Small intestine (tissue), 7 donors: Measurements from ENCODE around the gene SAMD11. TPM values are rescaled to one million over a fixed set of nuclear protein-coding genes. Genes with fewer than 3 reads are reported as not detected.

ENCODE experiments used
- DNase-seq, 2 donors: peaks; one replicate each; pipeline versions ENCODE4 v3.0.0 to v3.0.0-alpha.2; 2013
- FAIRE-seq: peaks from 2 replicates; lab custom pipeline; 2012; peaks lifted over from hg19 to GRCh38; lab: Jason Lieb, UNC
- H3K27ac ChIP-seq, 3 donors: one replicate each; pipeline ENCODE4 v1.5.1; 2013; ENCODE audit warnings: low read length in 2 of 3, mild to moderate bottlenecking in 2 of 3, control low read depth in 1 of 3, inconsistent platforms in 1 of 3, low read depth in 1 of 3, moderate library complexity in 1 of 3
- H3K27me3 ChIP-seq, 3 donors: one replicate each; pipeline ENCODE4 v1.6.1; 2013; ENCODE audit warnings: low read length in 3 of 3, inconsistent platforms in 1 of 3; ENCODE audit not compliant: control insufficient read depth in 3 of 3, insufficient read depth in 3 of 3
- H3K36me3 ChIP-seq, 3 donors: one replicate each; pipeline ENCODE4 v1.6.1; 2013; ENCODE audit warnings: low read length in 3 of 3, inconsistent platforms in 1 of 3, low read depth in 1 of 3, mild to moderate bottlenecking in 1 of 3, moderate library complexity in 1 of 3; ENCODE audit not compliant: control insufficient read depth in 3 of 3, insufficient read depth in 2 of 3
- H3K4me1 ChIP-seq, 3 donors: one replicate each; pipeline ENCODE4 v1.6.1; 2013; ENCODE audit warnings: low read length in 2 of 3, inconsistent platforms in 1 of 3, low read depth in 1 of 3, mild to moderate bottlenecking in 1 of 3, moderate library complexity in 1 of 3; ENCODE audit not compliant: control insufficient read depth in 3 of 3, insufficient read depth in 2 of 3
- H3K4me3 ChIP-seq, 3 donors: one replicate each; pipeline ENCODE4 v1.5.1; 2013; ENCODE audit warnings: low read length in 3 of 3, control low read depth in 1 of 3, inconsistent platforms in 1 of 3, low read depth in 1 of 3, mild to moderate bottlenecking in 1 of 3, moderate library complexity in 1 of 3
- H3K9me3 ChIP-seq, 2 donors: one replicate each; pipeline ENCODE4 v1.6.1; 2013; ENCODE audit warnings: low read depth in 1 of 2, low read length in 1 of 2; ENCODE audit not compliant: control insufficient read depth in 2 of 2, insufficient read depth in 1 of 2
- WGBS, 3 donors: extraction: QIAGEN DNeasy Blood & Tissue Kit; methylation state at CpG; one replicate each; pipeline ENCODE4 v1.1.7; 2013; 5-methylcytosine and 5-hydroxymethylcytosine counted together
- polyA plus RNA-seq, 4 donors: library from polyadenylated mRNA; stranded (reverse) in 3 of 4; unstranded in 1 of 4; fragments of 200-250 nt in 3 of 4; fragments of 120-200 nt in 1 of 4; gene quantifications; one replicate each; pipeline versions ENCODE4 v1.2.1 to v1.2.3, GENCODE V29; 2013
- donor health status: healthy with polysubstance abuse.
- donor health status: control.
- donor health status: control.
- donor health status: Bipolar disorder and iron deficiency.
- donor health status: healthy.

SAMD11 gene
- polyA plus RNA-seq, 4 donors = 0.89 to 13.6 (median 6.8) TPM

- 53 to 78% (median 62%) methylated on average over 15 to 16 of the region's 16 CpGs for WGBS, 3 donors
- no peak for DNase-seq
Measured at GRCh38 chr1:913491-914130, 10.1 kb upstream of the SAMD11 start.

GRCh38 chr1:914131-914890 lies 9.4 kb upstream of the SAMD11 start:
- 70 to 83% (median 74%) methylated on average over 21 of the region's 21 CpGs for WGBS, 3 donors
- H3K27me3 ChIP-seq = peaks cover 10 to 61% (median 16%) of the 10 kb centered on the region in 3 donors
- no peak overlapping the region for H3K27ac ChIP-seq
- H3K36me3 ChIP-seq = no peaks in the 10 kb centered on the region
- H3K9me3 ChIP-seq = no peaks in the 10 kb centered on the region
- DNase-seq (no peak), FAIRE-seq (no peak)
- H3K4me3 ChIP-seq = no peak overlapping the region
- peaks cover 0 to 50% (median 0%) of the 10 kb centered on the region in 3 donors for H3K4me1 ChIP-seq

More at GRCh38 chr1:913491-914130, 10.1 kb upstream of the SAMD11 start:
- no peak overlapping the region for H3K4me3 ChIP-seq
- no peaks in the 10 kb centered on the region for H3K9me3 ChIP-seq
- H3K36me3 ChIP-seq = no peaks in the 10 kb centered on the region
- peaks cover 0 to 50% (median 0%) of the 10 kb centered on the region in 3 donors for H3K4me1 ChIP-seq
- peaks cover 10 to 59% (median 13%) of the 10 kb centered on the region in 3 donors for H3K27me3 ChIP-seq
- FAIRE-seq = no peak
- H3K27ac ChIP-seq = no peak overlapping the region

GRCh38 chr1:914891-915280 lies 8.8 kb upstream of the SAMD11 start:
- peaks cover 0 to 50% (median 0%) of the 10 kb centered on the region in 3 donors for H3K4me1 ChIP-seq
- H3K9me3 ChIP-seq = no peaks in the 10 kb centered on the region
- DNase-seq (no peak), FAIRE-seq (no peak)
- 31 to 78% (median 51%) methylated on average over 6 of the region's 6 CpGs for WGBS, 3 donors
- H3K27ac ChIP-seq = no peak overlapping the region
- peaks cover 10 to 67% (median 18%) of the 10 kb centered on the region in 3 donors for H3K27me3 ChIP-seq
- H3K4me3 ChIP-seq = no peak overlapping the region
- H3K36me3 ChIP-seq = no peaks in the 10 kb centered on the region

- Histone ChIP-seq H3K27me3 (peaks cover 10 to 70% (median 16%) of the 10 kb centered on the region in 3 donors), H3K27ac (no peak overlapping the region), H3K4me3 (no peak overlapping the region), H3K9me3 (no peaks in the 10 kb centered on the region), H3K4me1 (peaks cover 0 to 53% (median 0%) of the 10 kb centered on the region in 3 donors), H3K36me3 (no peaks in the 10 kb centered on the region)
- WGBS, 3 donors = 27 to 66% (median 52%) methylated on average over 28 of the region's 28 CpGs
- DNase-seq (no peak), FAIRE-seq (no peak)
Measured at GRCh38 chr1:915295-916172, 8.2 kb upstream of the SAMD11 start.

- H3K27ac ChIP-seq = no peak overlapping the region
- no peaks in the 10 kb centered on the region for H3K9me3 ChIP-seq
- peaks cover 11 to 70% (median 16%) of the 10 kb centered on the region in 3 donors for H3K27me3 ChIP-seq
- DNase-seq (peak; percentile 44 to 66), FAIRE-seq (no peak)
- H3K4me3 ChIP-seq = no peak overlapping the region
- peaks cover 0 to 52% (median 0%) of the 10 kb centered on the region in 3 donors for H3K4me1 ChIP-seq
- H3K36me3 ChIP-seq = no peaks in the 10 kb centered on the region
- 11 to 31% (median 23%) methylated on average over 31 of the region's 31 CpGs for WGBS, 3 donors
Measured at GRCh38 chr1:916173-917075, 7.3 kb upstream of the SAMD11 start.

GRCh38 chr1:917076-917459 lies 6.7 kb upstream of the SAMD11 start:
- Histone ChIP-seq H3K9me3 (no peaks in the 10 kb centered on the region), H3K27ac (no peak overlapping the region), H3K27me3 (peaks cover 11 to 72% (median 13%) of the 10 kb centered on the region in 3 donors), H3K4me1 (peaks cover 0 to 46% (median 0%) of the 10 kb centered on the region in 3 donors), H3K4me3 (no peak overlapping the region), H3K36me3 (no peaks in the 10 kb centered on the region)
- no peak for FAIRE-seq
- 7 to 38% (median 34%) methylated on average over 7 of the region's 7 CpGs for WGBS, 3 donors
- no peak for DNase-seq

GRCh38 chr1:917466-918091 lies 6.1 kb upstream of the SAMD11 start:
- no peak overlapping the region for H3K27ac ChIP-seq
- no peaks in the 10 kb centered on the region for H3K9me3 ChIP-seq
- peaks cover 11 to 72% (median 12%) of the 10 kb centered on the region in 3 donors for H3K27me3 ChIP-seq
- peaks cover 0 to 41% (median 0%) of the 10 kb centered on the region in 3 donors for H3K4me1 ChIP-seq
- FAIRE-seq (no peak), DNase-seq (no peak)
- no peak overlapping the region for H3K4me3 ChIP-seq
- no peaks in the 10 kb centered on the region for H3K36me3 ChIP-seq
- 22 to 46% (median 34%) methylated on average over 21 to 22 of the region's 22 CpGs for WGBS, 3 donors
